Naive B cell (primary cell): Measurements from ENCODE around the gene TM7SF2. TPM values are rescaled to one million over a fixed set of nuclear protein-coding genes. Genes with fewer than 3 reads are reported as not detected.
"Not testable (repeated sequence)": the region's sequence is repeated elsewhere in the genome, so short reads cannot be mapped to it uniquely, and the experiment has no call there.

Experiments used
- ATAC-seq, 2 donors: fragments of 150-1000 bp; cut with Tn5 transposase; 2 replicates each; pipeline ENCODE4 v1.10.0; 2021; ENCODE audit warnings: low read depth in 2 of 2, mild to moderate bottlenecking in 2 of 2, moderate library complexity in 2 of 2
- DNase-seq: peaks from one replicate; pipeline ENCODE4 v3.0.0; 2022
- H3K27ac Mint-ChIP-seq, 6 donors: one replicate each; pipeline ENCODE4 v1.8.0; 2020 to 2022; ENCODE audit warnings: mild to moderate bottlenecking in 6 of 6, mixed read lengths in 6 of 6, moderate library complexity in 5 of 6, inconsistent platforms in 2 of 6
- H3K27me3 Mint-ChIP-seq, 3 donors: one replicate each; pipeline ENCODE4 v1.8.0; 2021 to 2022; ENCODE audit warnings: mixed read lengths in 3 of 3, mild to moderate bottlenecking in 1 of 3
- H3K36me3 Mint-ChIP-seq, 2 donors: one replicate each; pipeline ENCODE4 v1.8.0; 2020 to 2022; ENCODE audit warnings: mixed read lengths in 2 of 2, inconsistent platforms in 1 of 2, mild to moderate bottlenecking in 1 of 2
- H3K4me1 Mint-ChIP-seq, 3 donors: one replicate each; pipeline ENCODE4 v1.8.0; 2020 to 2022; ENCODE audit warnings: mixed read lengths in 3 of 3, inconsistent platforms in 1 of 3, mild to moderate bottlenecking in 1 of 3, moderate library complexity in 1 of 3
- H3K4me3 Mint-ChIP-seq, 8 donors: one replicate each; pipeline ENCODE4 v1.8.0; 2020 to 2022; ENCODE audit warnings: mild to moderate bottlenecking in 8 of 8, mixed read lengths in 8 of 8, moderate library complexity in 8 of 8, inconsistent platforms in 2 of 8
- H3K9me3 Mint-ChIP-seq, 7 donors: one replicate each; pipeline ENCODE4 v1.8.0; 2020 to 2022; ENCODE audit warnings: mixed read lengths in 7 of 7, mild to moderate bottlenecking in 5 of 7, inconsistent platforms in 2 of 7, moderate library complexity in 1 of 7
- polyA plus RNA-seq, 6 donors: library from polyadenylated mRNA; unstranded; fragments of 300-500 nt; fragmentation: Illumina TruSeq; gene quantifications; one replicate each; pipeline ENCODE4 v1.2.3, GENCODE V29; 2021; ENCODE audit warnings: low read depth in 6 of 6

The TM7SF2 gene
- polyA plus RNA-seq, 6 donors from 2014 or later, result 11.6 to 18.4 (median 15.0) TPM

- no peak for DNase-seq
- no peak for ATAC-seq
- peaks cover 38 to 64% (median 43%) of the 10 kb centered on the region in 3 donors for H3K4me1 Mint-ChIP-seq
- peak overlapping the region; percentile 9 to 94 (median 86) for H3K27ac Mint-ChIP-seq
- H3K36me3 Mint-ChIP-seq, result no peaks in the 10 kb centered on the region
- H3K4me3 Mint-ChIP-seq, result peak overlapping the region; percentile 90 to 100 (median 94)
- H3K9me3 Mint-ChIP-seq, result no peaks in the 10 kb centered on the region
- H3K27me3 Mint-ChIP-seq, result no peaks in the 10 kb centered on the region
Measured at GRCh38 chr11:65113361-65113756, 1.7 kb downstream of the TM7SF2 start.

DNA sequence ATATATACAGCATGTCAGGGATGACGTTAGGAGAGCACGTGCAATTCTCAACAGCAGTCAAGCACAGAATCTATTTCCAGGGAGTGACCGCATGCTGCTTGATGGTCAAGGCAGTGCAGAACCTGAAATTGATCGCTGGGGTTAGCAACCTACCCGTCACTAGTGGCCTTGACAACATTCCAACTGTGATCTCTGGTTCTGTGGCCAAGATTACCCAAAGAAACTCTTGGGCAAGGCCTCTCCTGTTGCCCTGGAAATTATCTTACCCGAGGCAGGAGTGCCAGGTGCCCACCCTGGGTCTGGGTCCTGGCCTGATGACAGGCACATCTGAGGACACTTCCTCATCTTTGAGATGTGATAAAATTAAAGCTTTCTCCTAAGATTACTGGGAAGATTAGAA lies 2.2 kb downstream of the TM7SF2 start:
- Mint-ChIP-seq H3K36me3 (peaks cover 5% of the 10 kb centered on the region in 2 donors), H3K4me3 (peak overlapping the region in 6 of 8 donors; percentile 35 to 96 (median 93)), H3K9me3 (no peaks in the 10 kb centered on the region), H3K27me3 (no peaks in the 10 kb centered on the region), H3K4me1 (peaks cover 42 to 69% (median 48%) of the 10 kb centered on the region in 3 donors), H3K27ac (peak overlapping the region in 2 of 6 donors; percentile 89 to 94)
- no peak for ATAC-seq
- DNase-seq, result no peak

GRCh38 chr11:65114538-65115171 lies 3.0 kb downstream of the TM7SF2 start:
- H3K27me3 Mint-ChIP-seq, result no peaks in the 10 kb centered on the region
- peaks cover 43 to 77% (median 51%) of the 10 kb centered on the region in 3 donors for H3K4me1 Mint-ChIP-seq
- no peak for DNase-seq
- H3K4me3 Mint-ChIP-seq, result peak overlapping the region in 6 of 8 donors; percentile 15 to 94 (median 68)
- H3K9me3 Mint-ChIP-seq, result no peaks in the 10 kb centered on the region
- ATAC-seq, result no peak
- peaks cover 5 to 7% of the 10 kb centered on the region in 2 donors for H3K36me3 Mint-ChIP-seq
- H3K27ac Mint-ChIP-seq, result no peak overlapping the region

GRCh38 chr11:65115361-65116082 lies 3.9 kb downstream of the TM7SF2 start:
- H3K4me1 Mint-ChIP-seq, result peaks cover 38 to 79% (median 53%) of the 10 kb centered on the region in 3 donors
- H3K36me3 Mint-ChIP-seq, result peaks cover 5 to 7% of the 10 kb centered on the region in 2 donors
- ATAC-seq, result no peak

DNA sequence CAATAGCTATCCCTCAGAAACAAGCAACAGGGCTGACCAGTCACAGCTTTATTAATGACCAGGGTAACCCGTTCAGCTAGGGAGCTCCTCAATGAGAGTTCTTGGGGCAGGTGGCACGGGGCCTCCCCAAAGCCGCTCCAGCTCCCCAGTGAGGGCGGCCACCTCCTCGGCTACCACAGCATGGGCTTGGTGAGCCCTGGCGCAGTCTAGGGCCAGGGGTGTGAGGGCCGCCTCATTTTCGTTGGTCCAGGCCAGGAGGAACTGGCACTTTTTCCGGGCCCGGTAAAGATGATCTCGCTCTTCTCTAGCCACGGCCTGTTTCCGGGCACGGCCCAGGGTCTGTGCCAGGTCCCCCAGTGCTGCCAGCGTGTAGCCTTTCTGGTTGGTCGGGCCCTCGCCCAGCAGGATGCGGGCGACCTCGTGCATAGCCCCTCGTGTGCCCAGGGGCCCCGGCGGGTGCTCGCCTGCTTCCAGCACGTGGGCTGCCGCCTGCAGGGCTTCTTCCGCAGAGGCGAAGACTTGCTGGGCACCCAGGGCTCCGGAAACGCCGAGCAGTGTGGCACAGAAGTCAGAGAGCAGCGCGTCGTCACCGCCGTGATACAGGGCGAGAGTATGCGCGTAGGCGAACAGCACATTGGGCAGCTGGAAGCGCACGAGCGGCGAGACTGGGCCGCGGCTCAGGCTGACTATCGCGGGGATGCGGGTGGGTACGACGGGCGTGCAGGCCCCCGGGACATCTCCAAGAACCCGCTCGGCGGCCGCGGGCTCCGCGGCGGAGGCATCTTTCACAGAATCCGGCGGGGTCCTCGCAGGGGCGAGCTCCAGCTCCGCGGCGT lies 4.9 kb downstream of the TM7SF2 start:
- Mint-ChIP-seq H3K9me3 (no peaks in the 10 kb centered on the region), H3K27me3 (no peaks in the 10 kb centered on the region), H3K4me3 (peak overlapping the region; percentile 79 to 94 (median 90)), H3K36me3 (peaks cover 11 to 13% of the 10 kb centered on the region in 2 donors), H3K27ac (peak overlapping the region; percentile 56 to 100 (median 82)), H3K4me1 (peaks cover 37 to 78% (median 55%) of the 10 kb centered on the region in 3 donors)
- no peak for DNase-seq
- ATAC-seq, result no peak

More at GRCh38 chr11:65115361-65116082, 3.9 kb downstream of the TM7SF2 start:
- Mint-ChIP-seq H3K9me3 (no peaks in the 10 kb centered on the region), H3K27me3 (no peaks in the 10 kb centered on the region), H3K4me3 (peak overlapping the region in 7 of 8 donors; percentile 49 to 94 (median 59)), H3K27ac (peak overlapping the region in 3 of 6 donors; percentile 65 to 81 (median 75))
- DNase-seq, result no peak

DNA sequence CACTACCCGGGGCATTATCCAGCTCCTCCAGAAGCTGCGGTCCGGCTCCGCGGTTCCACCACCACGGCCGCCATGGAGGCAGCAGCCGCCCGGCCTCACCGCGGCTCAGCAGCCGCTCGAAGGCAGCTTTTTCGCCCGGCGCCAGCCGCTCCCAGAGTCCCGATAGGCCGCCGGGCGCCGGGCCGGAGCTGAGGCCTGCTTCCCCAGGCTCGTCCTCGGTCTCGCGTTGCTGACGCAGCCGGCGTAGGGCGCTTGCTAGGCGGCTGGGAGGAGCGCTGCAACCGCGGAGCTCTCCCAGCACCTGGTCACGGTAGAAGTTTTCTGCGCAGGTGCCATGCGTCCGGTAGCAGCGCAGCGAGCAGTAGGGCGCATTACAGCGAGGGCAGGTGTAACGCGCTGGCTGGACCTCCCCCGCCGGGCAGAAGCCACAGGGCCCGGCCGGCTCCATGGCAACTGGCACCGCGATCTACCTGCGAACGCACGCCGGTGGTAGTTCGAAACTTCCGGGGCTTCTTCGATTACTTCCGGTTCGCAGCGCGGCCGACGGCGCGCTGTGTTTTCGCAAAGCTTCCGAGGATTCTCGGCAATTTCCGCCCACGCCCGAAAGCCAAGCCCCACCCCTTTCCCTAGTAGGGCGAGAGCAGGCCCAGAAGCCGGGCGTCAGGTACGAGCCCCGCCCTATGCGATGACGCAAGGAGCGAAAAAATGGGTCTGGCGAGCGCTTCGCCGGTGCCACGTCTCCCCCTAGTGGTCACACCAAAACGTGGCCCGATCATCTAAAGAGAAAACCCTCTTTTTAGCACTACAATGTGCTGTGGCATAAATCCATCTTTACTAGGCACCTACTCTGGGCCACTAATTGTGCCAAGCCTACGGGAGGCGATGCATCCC lies 5.8 kb downstream of the TM7SF2 start, which contains the start of gene ZNHIT2:
TSS of gene ZNHIT2 (minus strand) at position 496 of the 891 bp plus-strand sequence. CDS start at position 448, 48 bp downstream.
- peak within 1 kb of the TSS; percentile 82 to 96 (median 91) for H3K4me3 Mint-ChIP-seq
- H3K36me3 Mint-ChIP-seq, result peaks cover 11 to 19% of the 10 kb centered on the region in 2 donors
- peak within 1 kb of the TSS; percentile 95 to 100 (median 97) for H3K27ac Mint-ChIP-seq
- no peaks in the 10 kb centered on the region for H3K9me3 Mint-ChIP-seq
- no peaks in the 10 kb centered on the region for H3K27me3 Mint-ChIP-seq
- ATAC-seq (peak; percentile 60 to 68), DNase-seq (peak; percentile 100)
- H3K4me1 Mint-ChIP-seq, result peaks cover 38 to 81% (median 57%) of the 10 kb centered on the region in 3 donors

DNA sequence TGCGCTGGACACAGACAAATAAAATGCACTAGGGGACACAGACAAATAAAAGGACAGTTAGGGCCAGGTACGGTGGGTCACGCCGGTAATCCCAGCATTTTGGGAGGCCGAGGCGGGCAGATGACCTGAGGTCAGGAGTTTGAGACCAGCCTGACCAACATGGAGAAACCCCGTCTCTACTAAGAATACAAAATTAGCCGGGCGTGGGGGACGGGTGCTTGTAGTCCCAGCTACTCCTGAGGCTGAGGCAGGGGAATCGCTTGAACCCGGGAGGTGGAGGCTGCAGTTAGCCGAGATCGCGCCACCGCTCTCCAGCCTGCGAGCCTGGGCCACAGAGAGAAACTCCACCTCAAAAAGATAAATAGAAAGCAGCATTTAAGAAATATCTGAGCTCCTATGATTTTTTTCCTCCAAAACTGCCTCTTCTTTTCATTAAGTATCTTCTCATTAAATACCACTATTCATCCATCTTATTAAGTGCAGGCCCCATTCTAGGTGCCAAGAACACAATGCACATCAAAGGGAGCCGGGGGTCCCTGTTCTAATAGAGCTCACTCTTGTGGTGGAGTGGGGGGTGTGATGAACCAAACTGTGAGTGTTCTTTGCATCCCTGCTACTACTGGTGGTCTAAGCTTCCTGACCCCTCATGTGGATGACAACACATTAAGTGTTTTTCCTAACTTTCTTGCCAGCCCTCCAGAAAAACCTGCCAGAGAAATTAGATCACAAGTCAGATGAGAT lies 6.6 kb downstream of the TM7SF2 start:
- peak overlapping the region; percentile 82 to 96 (median 91) for H3K4me3 Mint-ChIP-seq
- H3K27ac Mint-ChIP-seq, result peak overlapping the region; percentile 95 to 100 (median 97)
- H3K9me3 Mint-ChIP-seq, result no peaks in the 10 kb centered on the region
- ATAC-seq (no peak), DNase-seq (no peak)
- peaks cover 11 to 19% of the 10 kb centered on the region in 2 donors for H3K36me3 Mint-ChIP-seq
- peaks cover 34 to 83% (median 60%) of the 10 kb centered on the region in 3 donors for H3K4me1 Mint-ChIP-seq
- no peaks in the 10 kb centered on the region for H3K27me3 Mint-ChIP-seq

GRCh38 chr11:65118891-65119669 lies 7.4 kb downstream of the TM7SF2 start:
- peaks cover 32 to 79% (median 57%) of the 10 kb centered on the region in 3 donors for H3K4me1 Mint-ChIP-seq
- not testable (repeated sequence) for DNase-seq, H3K9me3 Mint-ChIP-seq, H3K27me3 Mint-ChIP-seq, ATAC-seq
- H3K27ac Mint-ChIP-seq, result peak overlapping the region in 4 of 6 donors; percentile 87 to 100 (median 94)
- H3K36me3 Mint-ChIP-seq, result peaks cover 11 to 19% of the 10 kb centered on the region in 2 donors
- peak overlapping the region in 5 of 8 donors; percentile 15 to 93 (median 63) for H3K4me3 Mint-ChIP-seq

- Mint-ChIP-seq H3K4me3 (peak overlapping the region in 4 of 8 donors; percentile 51 to 100 (median 78)), H3K27me3 (no peaks in the 10 kb centered on the region), H3K9me3 (no peaks in the 10 kb centered on the region), H3K36me3 (peaks cover 11 to 19% of the 10 kb centered on the region in 2 donors), H3K27ac (peak overlapping the region in 5 of 6 donors; percentile 42 to 100 (median 88)), H3K4me1 (peaks cover 32 to 82% (median 57%) of the 10 kb centered on the region in 3 donors)
- ATAC-seq (no peak), DNase-seq (no peak)
Measured at GRCh38 chr11:65119670-65119995, 8.0 kb downstream of the TM7SF2 start.

- DNase-seq (no peak), ATAC-seq (no peak)
- Mint-ChIP-seq H3K4me1 (peaks cover 32 to 76% (median 57%) of the 10 kb centered on the region in 3 donors), H3K27me3 (no peaks in the 10 kb centered on the region), H3K4me3 (peak overlapping the region; percentile 93 to 100 (median 100)), H3K27ac (peak overlapping the region; percentile 98 to 100 (median 99)), H3K9me3 (no peaks in the 10 kb centered on the region), H3K36me3 (peaks cover 11 to 19% of the 10 kb centered on the region in 2 donors)
Measured at GRCh38 chr11:65120831-65121230, 9.2 kb downstream of the TM7SF2 start.

DNA sequence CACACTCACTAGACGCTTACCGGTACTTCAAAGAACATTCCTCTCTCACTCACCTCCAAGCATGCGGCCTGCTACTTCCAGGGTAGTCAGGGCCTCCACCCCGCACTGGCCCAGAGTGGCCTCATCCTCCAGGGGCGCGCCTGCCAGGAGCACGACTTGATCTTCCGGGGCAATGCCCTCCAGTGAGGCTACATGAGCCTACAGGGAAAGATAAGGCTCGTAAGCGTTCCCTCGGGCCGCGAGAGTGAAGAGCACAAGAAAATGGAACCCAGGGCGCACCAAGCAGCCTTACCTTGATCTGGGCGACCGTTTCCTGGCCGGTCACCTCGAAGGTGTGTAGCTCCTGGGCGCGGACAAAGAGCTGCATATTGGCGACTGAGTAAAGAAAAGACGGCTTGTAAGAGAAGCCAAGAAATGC lies 9.8 kb downstream of the TM7SF2 start:
- no peak for DNase-seq
- Mint-ChIP-seq H3K27ac (peak overlapping the region; percentile 98 to 100 (median 99)), H3K9me3 (no peaks in the 10 kb centered on the region), H3K4me3 (peak overlapping the region; percentile 93 to 100 (median 100)), H3K36me3 (peaks cover 11 to 19% of the 10 kb centered on the region in 2 donors), H3K27me3 (no peaks in the 10 kb centered on the region), H3K4me1 (peaks cover 32 to 73% (median 59%) of the 10 kb centered on the region in 3 donors)
- ATAC-seq, result no peak
